H9 (cell line): Measurements from ENCODE around the gene BCL2L2. TPM values are rescaled to one million over a fixed set of nuclear protein-coding genes. Genes with fewer than 3 reads are reported as not detected.

Experiments used
- DNase-seq: peaks from one replicate; pipeline ENCODE4 v3.0.0-alpha.2; 2017
- H2AFZ ChIP-seq: one replicate; pipeline ENCODE4 v1.6.1; 2013; ENCODE audit warnings: mild to moderate bottlenecking, low read length, control low read depth, moderate library complexity
- H2AK5ac ChIP-seq: 2 replicates; pipeline ENCODE4 v1.6.1; 2013; ENCODE audit warnings: low read length, control low read depth, mixed read lengths; ENCODE audit not compliant: insufficient read length
- H2BK120ac ChIP-seq: one replicate; pipeline ENCODE4 v1.6.1; 2013; ENCODE audit warnings: low read depth, mild to moderate bottlenecking, low read length, control low read depth, inconsistent platforms; ENCODE audit not compliant: poor library complexity, severe bottlenecking
- H2BK12ac ChIP-seq: 2 replicates; pipeline ENCODE4 v1.6.1; 2013; ENCODE audit warnings: low read length, control low read depth, mixed read lengths, low read depth; ENCODE audit not compliant: insufficient read length
- H2BK15ac ChIP-seq: 2 replicates; pipeline ENCODE4 v1.6.1; 2013; ENCODE audit warnings: low read depth, low read length, control low read depth
- H2BK20ac ChIP-seq: one replicate; pipeline ENCODE4 v1.6.1; 2013; ENCODE audit warnings: low read depth, mild to moderate bottlenecking, low read length, control low read depth, inconsistent platforms; ENCODE audit not compliant: poor library complexity, severe bottlenecking
- H2BK5ac ChIP-seq: 2 replicates; pipeline ENCODE4 v1.6.1; 2013; ENCODE audit warnings: low read length, control low read depth, mixed read lengths; ENCODE audit not compliant: insufficient read length
- H3K14ac ChIP-seq: 2 replicates; pipeline ENCODE4 v1.6.1; 2013; ENCODE audit warnings: low read length, control low read depth; ENCODE audit not compliant: insufficient read depth
- H3K18ac ChIP-seq: 2 replicates; pipeline ENCODE4 v1.6.1; 2013; ENCODE audit warnings: low read depth, mild to moderate bottlenecking, mixed read lengths, low read length, control low read depth; ENCODE audit not compliant: insufficient read length
- H3K23ac ChIP-seq: 2 replicates; pipeline ENCODE4 v1.6.1; 2013; ENCODE audit warnings: low read length, control low read depth, mixed read lengths, low read depth; ENCODE audit not compliant: insufficient read length
- H3K23me2 ChIP-seq: 2 replicates; pipeline ENCODE4 v1.6.1; 2013; ENCODE audit warnings: low read depth, mild to moderate bottlenecking, mixed read lengths, low read length, control low read depth; ENCODE audit not compliant: insufficient read length, poor library complexity, severe bottlenecking
- H3K27ac ChIP-seq: 2 replicates; pipeline ENCODE4 v1.5.1; 2013; ENCODE audit warnings: low read length, control low read depth, mixed read lengths, low read depth; ENCODE audit not compliant: insufficient read length
- H3K27me3 ChIP-seq: 2 replicates; pipeline ENCODE4 v1.6.1; 2013; ENCODE audit warnings: low read length, control low read depth, inconsistent platforms; ENCODE audit not compliant: insufficient read depth
- H3K4ac ChIP-seq: 2 replicates; pipeline ENCODE4 v1.6.1; 2013; ENCODE audit warnings: low read depth, mild to moderate bottlenecking, control low read depth, inconsistent platforms, low read length, moderate library complexity
- H3K4me1 ChIP-seq: 2 replicates; pipeline ENCODE4 v1.6.1; 2013; ENCODE audit warnings: low read length, control low read depth, inconsistent platforms; ENCODE audit not compliant: insufficient read depth
- H3K4me2 ChIP-seq: 2 replicates; pipeline ENCODE4 v1.6.1; 2013; ENCODE audit warnings: low read length, control low read depth, mixed read lengths; ENCODE audit not compliant: insufficient read length, insufficient read depth
- H3K56ac ChIP-seq: 2 replicates; pipeline ENCODE4 v1.6.1; 2013; ENCODE audit warnings: low read depth, mild to moderate bottlenecking, mixed read lengths, low read length, control low read depth; ENCODE audit not compliant: insufficient read length
- H3K79me1 ChIP-seq: 2 replicates; pipeline ENCODE4 v1.6.1; 2013; ENCODE audit warnings: low read depth, mild to moderate bottlenecking, moderate library complexity, low read length, control low read depth, inconsistent platforms; ENCODE audit not compliant: insufficient read depth, poor library complexity, severe bottlenecking
- H3K79me2 ChIP-seq: 2 replicates; pipeline ENCODE4 v1.6.1; 2013; ENCODE audit warnings: low read length, control low read depth, inconsistent platforms; ENCODE audit not compliant: insufficient read depth
- H3K9ac ChIP-seq: 2 replicates; pipeline ENCODE4 v1.6.1; 2013; ENCODE audit warnings: low read length, control low read depth, mixed read lengths; ENCODE audit not compliant: insufficient read length; ENCODE audit errors: extremely low read depth
- H3K9me3 ChIP-seq: one replicate; pipeline ENCODE4 v1.6.1; 2013; ENCODE audit warnings: low read depth, low read length, inconsistent platforms; ENCODE audit not compliant: control insufficient read depth
- H3T11ph ChIP-seq: one replicate; pipeline ENCODE4 v1.6.1; 2013; ENCODE audit warnings: mild to moderate bottlenecking, low read length, control low read depth, inconsistent platforms
- H4K20me1 ChIP-seq: one replicate; pipeline ENCODE4 v1.6.1; 2013; ENCODE audit not compliant: control insufficient read depth, insufficient read length, insufficient read depth
- H4K5ac ChIP-seq: 2 replicates; pipeline ENCODE4 v1.6.1; 2013; ENCODE audit warnings: low read depth, mild to moderate bottlenecking, mixed read lengths, low read length, control low read depth; ENCODE audit not compliant: insufficient read length
- H4K8ac ChIP-seq: replicated peaks from 2 replicates; pipeline ENCODE4 v1.6.1; 2013; ENCODE audit warnings: low read length, control low read depth, mixed read lengths, low read depth; ENCODE audit not compliant: insufficient read length
- H4K91ac ChIP-seq: 2 replicates; pipeline ENCODE4 v1.6.1; 2013; ENCODE audit warnings: low read depth, mild to moderate bottlenecking, moderate library complexity, mixed read lengths, low read length, control low read depth; ENCODE audit not compliant: insufficient read length
- H3K27ac Mint-ChIP-seq, 3 experiments: 2 replicates in 2 of 3; 3 replicates in 1 of 3; pipeline ENCODE4 v1.8.0; 2020 to 2021; ENCODE audit warnings: mixed read lengths in 3 of 3, mild to moderate bottlenecking in 1 of 3, moderate library complexity in 1 of 3
- H3K27me3 Mint-ChIP-seq: 2 replicates; pipeline ENCODE4 v1.8.0; 2021; ENCODE audit warnings: low read depth, mild to moderate bottlenecking, moderate library complexity, mixed read lengths
- H3K36me3 Mint-ChIP-seq, 3 experiments: 2 replicates in 2 of 3; 3 replicates in 1 of 3; pipeline ENCODE4 v1.8.0; 2020 to 2021; ENCODE audit warnings: low read depth in 3 of 3, mixed read lengths in 3 of 3; ENCODE audit not compliant: insufficient read depth in 1 of 3
- H3K4me1 Mint-ChIP-seq, 2 experiments: 2 replicates each; pipeline ENCODE4 v1.8.0; 2020; ENCODE audit warnings: mixed read lengths in 2 of 2
- H3K4me3 Mint-ChIP-seq, 2 experiments: 2 replicates in 1 of 2; 3 replicates in 1 of 2; pipeline ENCODE4 v1.8.0; 2020 to 2021; ENCODE audit warnings: mild to moderate bottlenecking in 2 of 2, mixed read lengths in 2 of 2, moderate library complexity in 1 of 2
- H3K9me3 Mint-ChIP-seq, 2 experiments: 2 replicates in 1 of 2; 3 replicates in 1 of 2; pipeline ENCODE4 v1.8.0; 2020; ENCODE audit warnings: mild to moderate bottlenecking in 2 of 2, mixed read lengths in 2 of 2, moderate library complexity in 1 of 2
- CTCF ChIP-seq: fragments of 200-600 bp; sonication (generic); conservative IDR thresholded peaks from 3 replicates; pipeline ENCODE4 v1.8.0; 2021; ENCODE audit warnings: antibody characterized with exemption, mild to moderate bottlenecking
- total RNA-seq: library from RNA; stranded (reverse); gene quantifications from 2 replicates; pipeline ENCODE4 v1.2.1, GENCODE V29; 2021

Gene BCL2L2
- total RNA-seq, 1 experiment from 2014 or later, result 8.4 TPM

GRCh38 chr14:23361320-23361719 lies 54.7 kb downstream of the BCL2L2 start:
- Histone ChIP-seq H2BK12ac (no peak overlapping the region), H3K18ac (no peak overlapping the region), H2BK15ac (no peak overlapping the region), H3K79me1 (no peaks in the 10 kb centered on the region), H3K9me3 (no peaks in the 10 kb centered on the region), H3K9ac (no peak overlapping the region), H3K14ac (no peak overlapping the region), H4K91ac (no peak overlapping the region), H3K4me1 (peaks cover 4% of the 10 kb centered on the region; the same call in 1 of the 2 replicates), H3T11ph (no peak overlapping the region), H2BK5ac (no peak overlapping the region), H4K5ac (no peak overlapping the region), H4K20me1 (no peaks in the 10 kb centered on the region), H3K27ac (no peak overlapping the region), H3K23me2 (peaks cover 19% of the 10 kb centered on the region), H3K27me3 (no peaks in the 10 kb centered on the region), H3K4me2 (no peak overlapping the region), H2AFZ (no peak overlapping the region), H2BK120ac (no peak overlapping the region), H3K4ac (no peak overlapping the region), H4K8ac (no peak overlapping the region), H3K23ac (no peak overlapping the region), H2BK20ac (no peak overlapping the region), H3K79me2 (no peaks in the 10 kb centered on the region), H3K56ac (no peak overlapping the region), H2AK5ac (no peak overlapping the region)
- peaks cover 5% of the 10 kb centered on the region for H3K27me3 Mint-ChIP-seq
- H3K4me3 Mint-ChIP-seq, result no peak overlapping the region
- H3K9me3 Mint-ChIP-seq, result no peaks in the 10 kb centered on the region; a peak in 1 of 5 replicates
- no peak for TF ChIP-seq CTCF
- H3K27ac Mint-ChIP-seq, result no peak overlapping the region; a peak in 1 of 7 replicates
- H3K36me3 Mint-ChIP-seq, result peaks cover 21 to 54% (median 39%) of the 10 kb centered on the region in 3 experiments
- no peak for DNase-seq
- peaks cover 23 to 28% of the 10 kb centered on the region in 2 experiments for H3K4me1 Mint-ChIP-seq

Other genes with a start within 250 kb of the BCL2L2 start
- 16.7 and 16.9 TPM in 2 replicates for gene CDH24, start 249.3 kb upstream of the BCL2L2 start, total RNA-seq
- gene ACIN1, start 211.7 kb upstream of the BCL2L2 start, total RNA-seq, result 314 and 333 TPM in 2 replicates
- gene C14orf119, start 211.3 kb upstream of the BCL2L2 start, total RNA-seq, result 65.1 and 66.9 TPM in 2 replicates
- not detected in 2 replicates for gene CIROP, start 201.8 kb upstream of the BCL2L2 start, total RNA-seq
- not detected in 2 replicates for gene CEBPE, start 187.6 kb upstream of the BCL2L2 start, total RNA-seq
- 77.9 and 84.5 TPM in 2 replicates for gene SLC7A8, start 123.2 kb upstream of the BCL2L2 start, total RNA-seq
- gene RNF212B, start 68.9 kb upstream of the BCL2L2 start, total RNA-seq, result 0.15 and 0.39 TPM in 2 replicates
- gene HOMEZ, start 20.7 kb upstream of the BCL2L2 start, total RNA-seq, result 6.2 and 6.5 TPM in 2 replicates
- 2.6 and 3.9 TPM in 2 replicates for gene PPP1R3E, start 4.0 kb upstream of the BCL2L2 start, total RNA-seq
- gene PABPN1, start 14.6 kb downstream of the BCL2L2 start, total RNA-seq, result 331 and 333 TPM in 2 replicates
- 33.0 and 34.0 TPM in 2 replicates for gene SLC22A17, start 46.1 kb downstream of the BCL2L2 start, total RNA-seq
- 31.9 and 32.1 TPM in 2 replicates for gene EFS, start 58.3 kb downstream of the BCL2L2 start, total RNA-seq
- gene IL25, start 66.0 kb downstream of the BCL2L2 start, total RNA-seq, result not detected in 2 replicates
- not detected in 2 replicates for gene CMTM5, start 70.2 kb downstream of the BCL2L2 start, total RNA-seq
- gene MYH6, start 101.4 kb downstream of the BCL2L2 start, total RNA-seq, result 0.07 and 0.13 TPM in 2 replicates
- gene MYH7, start 128.8 kb downstream of the BCL2L2 start, total RNA-seq, result not detected in 2 replicates
- gene NGDN, start 162.9 kb downstream of the BCL2L2 start, total RNA-seq, result 51.7 and 53.1 TPM in 2 replicates
- 19.2 and 19.4 TPM in 2 replicates for gene ZFHX2, start 244.9 kb downstream of the BCL2L2 start, total RNA-seq
- gene THTPA, start 249.4 kb downstream of the BCL2L2 start, total RNA-seq, result 13.4 and 15.6 TPM in 2 replicates